Measurements from ENCODE around the gene SMIM13.

Gene SMIM13

GRCh38 chr6:11092668-11093375 lies 812 bp upstream of the SMIM13 start:
- no peaks in the 10 kb centered on the region for H3K27me3 ChIP-seq
- peak overlapping the region; percentile 90 to 97 (median 95) for H3K9ac ChIP-seq
- H3K36me3 ChIP-seq: peaks cover 5 to 17% (median 12%) of the 10 kb centered on the region in 11 experiments; a peak in 16 of 22 replicates
- peaks cover 0 to 5% (median 0%) of the 10 kb centered on the region in 11 experiments; a peak in 2 of 22 replicates for H3K9me3 ChIP-seq (replicated peaks in 1 of 11)
- peak overlapping the region; percentile 73 to 94 (median 80) for H3K4me3 ChIP-seq
- H3K4me1 ChIP-seq: peaks cover 25 to 37% (median 36%) of the 10 kb centered on the region in 10 experiments
- TF ChIP-seq Cebpa-rat (IDR thresholded peaks at IDR 0.05): no peak
- peaks cover 0 to 31% (median 13%) of the 10 kb centered on the region in 11 experiments; a peak in 10 of 22 replicates for H4K20me1 ChIP-seq
- H3K27ac ChIP-seq: peak overlapping the region; percentile 90 to 98 (median 96)
- H3K4me2 ChIP-seq: peak overlapping the region; percentile 67 to 93 (median 85)

- H3K4me2 ChIP-seq: peak overlapping the region; percentile 67 to 93 (median 85)
- peaks cover 5 to 21% (median 15%) of the 10 kb centered on the region in 11 experiments; a peak in 16 of 22 replicates for H3K36me3 ChIP-seq
- no peak for TF ChIP-seq Cebpa-rat (IDR thresholded peaks at IDR 0.05)
- peak overlapping the region; percentile 90 to 98 (median 96) for H3K27ac ChIP-seq
- peaks cover 0 to 2% (median 0%) of the 10 kb centered on the region in 11 experiments; a peak in 2 of 22 replicates for H3K9me3 ChIP-seq (replicated peaks in 1 of 11)
- peak overlapping the region; percentile 90 to 97 (median 95) for H3K9ac ChIP-seq
- peaks cover 25 to 37% (median 36%) of the 10 kb centered on the region in 10 experiments for H3K4me1 ChIP-seq
- H3K27me3 ChIP-seq: no peaks in the 10 kb centered on the region
- H4K20me1 ChIP-seq: peaks cover 0 to 35% (median 13%) of the 10 kb centered on the region in 11 experiments; a peak in 10 of 22 replicates
- H3K4me3 ChIP-seq: peak overlapping the region; percentile 73 to 94 (median 80)
These were observed 333 bp upstream of the SMIM13 start for GRCh38 chr6:11093376-11093625.

GRCh38 chr6:11094411-11094851 lies 797 bp downstream of the SMIM13 start:
- Histone ChIP-seq H3K36me3 (peaks cover 11 to 32% (median 22%) of the 10 kb centered on the region in 11 experiments; a peak in 21 of 22 replicates), H3K9me3 (replicated peaks in 1 of 11) (peaks cover 0 to 11% (median 6%) of the 10 kb centered on the region in 11 experiments; a peak in 16 of 22 replicates), H3K4me2 (peak overlapping the region; percentile 73 to 91 (median 85)), H3K27me3 (no peaks in the 10 kb centered on the region), H3K4me3 (peak overlapping the region; percentile 73 to 94 (median 80)), H3K9ac (peak overlapping the region; percentile 90 to 97 (median 95)), H4K20me1 (peaks cover 0 to 39% (median 13%) of the 10 kb centered on the region in 11 experiments; a peak in 10 of 22 replicates), H3K27ac (peak overlapping the region; percentile 90 to 98 (median 96)), H3K4me1 (peaks cover 25 to 37% (median 36%) of the 10 kb centered on the region in 10 experiments)
- no peak for TF ChIP-seq Cebpa-rat (IDR thresholded peaks at IDR 0.05)

- peak overlapping the region; percentile 90 to 98 (median 96); a peak in 21 of 22 replicates for H3K27ac ChIP-seq
- H4K20me1 ChIP-seq: peaks cover 0 to 39% (median 13%) of the 10 kb centered on the region in 11 experiments; a peak in 10 of 22 replicates
- H3K4me1 ChIP-seq: peaks cover 25 to 37% (median 36%) of the 10 kb centered on the region in 10 experiments
- H3K36me3 ChIP-seq: peaks cover 16 to 37% (median 27%) of the 10 kb centered on the region in 11 experiments; a peak in 21 of 22 replicates
- TF ChIP-seq Cebpa-rat (IDR thresholded peaks at IDR 0.05): no peak
- peak overlapping the region; percentile 73 to 91 (median 85) for H3K4me2 ChIP-seq
- H3K4me3 ChIP-seq: peak overlapping the region; percentile 73 to 94 (median 80)
- H3K9me3 ChIP-seq (replicated peaks in 1 of 11): peaks cover 5 to 16% (median 11%) of the 10 kb centered on the region in 11 experiments
- peak overlapping the region; percentile 90 to 97 (median 95); a peak in 21 of 22 replicates for H3K9ac ChIP-seq
- no peaks in the 10 kb centered on the region for H3K27me3 ChIP-seq
These were observed 1.3 kb downstream of the SMIM13 start for GRCh38 chr6:11094941-11095340.

- H3K27ac ChIP-seq: no peak overlapping the region
- peak in 2 of 11 experiments; percentile 23 to 67; a peak in 2 of 22 replicates for TF ChIP-seq Cebpa-rat (IDR thresholded peaks at IDR 0.05)
- H3K27me3 ChIP-seq: no peaks in the 10 kb centered on the region
- peak overlapping the region; percentile 73 to 91 (median 85) for H3K4me2 ChIP-seq
- peaks cover 25 to 36% (median 34%) of the 10 kb centered on the region in 10 experiments for H3K4me1 ChIP-seq
- H3K9ac ChIP-seq: peak overlapping the region in 1 of 11 experiments; percentile 90; a peak in 2 of 22 replicates
- H3K9me3 ChIP-seq (replicated peaks in 1 of 11): peaks cover 16 to 28% (median 22%) of the 10 kb centered on the region in 11 experiments
- H3K36me3 ChIP-seq: peaks cover 27 to 49% (median 39%) of the 10 kb centered on the region in 11 experiments; a peak in 21 of 22 replicates
- peak overlapping the region in 3 of 10 experiments; percentile 73 to 79 (median 74); a peak in 7 of 20 replicates for H3K4me3 ChIP-seq
- peaks cover 0 to 39% (median 13%) of the 10 kb centered on the region in 11 experiments; a peak in 10 of 22 replicates for H4K20me1 ChIP-seq
These were observed 2.5 kb downstream of the SMIM13 start for GRCh38 chr6:11096109-11096508.

GRCh38 chr6:11097476-11097875 lies 3.8 kb downstream of the SMIM13 start:
- TF ChIP-seq Cebpa-rat (IDR thresholded peaks at IDR 0.05): no peak
- H3K27ac ChIP-seq: no peak overlapping the region
- H3K36me3 ChIP-seq: peaks cover 31 to 59% (median 51%) of the 10 kb centered on the region in 11 experiments; a peak in 21 of 22 replicates

GRCh38 chr6:11098004-11098403 lies 4.4 kb downstream of the SMIM13 start:
- H3K27ac ChIP-seq: no peak overlapping the region
- peaks cover 0 to 41% (median 15%) of the 10 kb centered on the region in 11 experiments; a peak in 10 of 22 replicates for H4K20me1 ChIP-seq
- H3K4me2 ChIP-seq: no peak overlapping the region
- H3K36me3 ChIP-seq: peaks cover 33 to 64% (median 56%) of the 10 kb centered on the region in 11 experiments; a peak in 21 of 22 replicates
- H3K9me3 ChIP-seq (replicated peaks in 1 of 11): peaks cover 34 to 47% (median 41%) of the 10 kb centered on the region in 11 experiments
- peaks cover 15 to 26% (median 17%) of the 10 kb centered on the region in 10 experiments for H3K4me1 ChIP-seq
- H3K9ac ChIP-seq: no peak overlapping the region
- no peaks in the 10 kb centered on the region for H3K27me3 ChIP-seq
- TF ChIP-seq Cebpa-rat (IDR thresholded peaks at IDR 0.05): no peak
- no peak overlapping the region for H3K4me3 ChIP-seq

More at GRCh38 chr6:11097476-11097875, 3.8 kb downstream of the SMIM13 start:
- Histone ChIP-seq H3K4me3 (no peak overlapping the region), H3K4me1 (peaks cover 19 to 26% (median 23%) of the 10 kb centered on the region in 10 experiments), H3K9ac (no peak overlapping the region), H3K9me3 (replicated peaks in 1 of 11) (peaks cover 28 to 42% (median 35%) of the 10 kb centered on the region in 11 experiments), H3K4me2 (no peak overlapping the region), H3K27me3 (no peaks in the 10 kb centered on the region), H4K20me1 (peaks cover 0 to 39% (median 15%) of the 10 kb centered on the region in 11 experiments; a peak in 10 of 22 replicates)

- no peak for TF ChIP-seq Cebpa-rat (IDR thresholded peaks at IDR 0.05)
These were observed 7.8 kb downstream of the SMIM13 start for GRCh38 chr6:11101417-11101816.

More at GRCh38 chr6:11101417-11101816, 7.8 kb downstream of the SMIM13 start:
- Histone ChIP-seq H3K9me3 (replicated peaks in 1 of 11) (peaks cover 55 to 80% (median 74%) of the 10 kb centered on the region in 11 experiments), H3K27me3 (no peaks in the 10 kb centered on the region), H3K9ac (no peak overlapping the region), H3K4me1 (peaks cover 0 to 10% (median 1%) of the 10 kb centered on the region in 10 experiments; a peak in 11 of 20 replicates), H3K4me2 (no peak overlapping the region), H4K20me1 (peaks cover 0 to 58% (median 7%) of the 10 kb centered on the region in 11 experiments; a peak in 12 of 22 replicates), H3K27ac (no peak overlapping the region), H3K4me3 (no peak overlapping the region), H3K36me3 (peaks cover 56 to 95% (median 73%) of the 10 kb centered on the region in 11 experiments)
